HUES48 (cell line): ENCODE data around the gene BMP6.
"Not testable (repeated sequence)": the region's sequence is repeated elsewhere in the genome, so short reads cannot be mapped to it uniquely, and the experiment has no call there.

Experiments used
- H3K27ac ChIP-seq: one replicate; pipeline ENCODE4 v1.7.0; 2013; ENCODE audit warnings: low read depth, low read length, inconsistent platforms
- H3K27me3 ChIP-seq: 2 replicates; pipeline ENCODE4 v1.6.1; 2013; ENCODE audit warnings: mild to moderate bottlenecking, low read length; ENCODE audit not compliant: control insufficient read depth, insufficient read depth
- H3K36me3 ChIP-seq: 2 replicates; pipeline ENCODE4 v1.6.1; 2013; ENCODE audit warnings: low read length; ENCODE audit not compliant: control insufficient read depth, insufficient read depth
- H3K4me1 ChIP-seq: 2 replicates; pipeline ENCODE4 v1.6.1; 2013; ENCODE audit warnings: mild to moderate bottlenecking, low read length; ENCODE audit not compliant: control insufficient read depth, insufficient read depth
- H3K4me3 ChIP-seq: 2 replicates; pipeline ENCODE4 v1.5.1; 2013; ENCODE audit warnings: mild to moderate bottlenecking, low read depth, low read length
- H3K9ac ChIP-seq: 2 replicates; pipeline ENCODE4 v1.6.1; 2013; ENCODE audit warnings: mild to moderate bottlenecking, low read depth, low read length, moderate library complexity
- H3K9me3 ChIP-seq: 2 replicates; pipeline ENCODE4 v1.6.1; 2013; ENCODE audit warnings: low read length; ENCODE audit not compliant: control insufficient read depth, insufficient read depth

Gene BMP6

DNA sequence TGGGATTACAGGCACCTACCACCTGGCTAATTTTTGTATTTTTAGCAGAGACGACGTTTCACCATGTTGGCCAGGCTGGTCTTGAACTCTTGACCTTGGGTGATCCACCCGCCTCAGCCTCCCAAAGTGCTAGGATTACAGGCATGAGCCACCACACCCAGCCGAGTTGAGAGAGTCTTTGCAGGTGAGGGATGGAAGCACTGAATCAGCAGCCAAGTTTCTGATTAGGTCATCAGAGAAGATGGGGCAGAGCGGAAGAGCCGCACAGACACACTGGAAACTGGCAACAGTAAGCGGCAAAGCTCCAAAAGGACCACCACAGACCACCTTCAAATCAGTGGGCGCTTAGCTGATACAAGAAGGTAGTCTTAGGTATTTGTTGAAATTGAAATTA, 172.3 kb downstream of the BMP6 start:
- H3K36me3 ChIP-seq, result peaks cover 99% of the 10 kb centered on the region
- H3K9ac ChIP-seq, H3K4me3 ChIP-seq, H3K9me3 ChIP-seq, H3K27me3 ChIP-seq, H3K4me1 ChIP-seq, H3K27ac ChIP-seq: not testable (repeated sequence)

GRCh38 chr6:7899101-7899888, 173.4 kb downstream of the BMP6 start:
- no peaks in the 10 kb centered on the region for H3K9me3 ChIP-seq
- no peak overlapping the region for H3K27ac ChIP-seq
- peaks cover 99% of the 10 kb centered on the region for H3K36me3 ChIP-seq
- H3K9ac ChIP-seq, result no peak overlapping the region
- no peak overlapping the region for H3K4me3 ChIP-seq
- H3K4me1 ChIP-seq, result no peaks in the 10 kb centered on the region
- no peaks in the 10 kb centered on the region for H3K27me3 ChIP-seq

- H3K9me3 ChIP-seq, result no peaks in the 10 kb centered on the region
- H3K4me3 ChIP-seq, result no peak overlapping the region
- H3K9ac ChIP-seq, result no peak overlapping the region
- H3K36me3 ChIP-seq, result peaks cover 99% of the 10 kb centered on the region
- H3K27ac ChIP-seq, result no peak overlapping the region
- H3K27me3 ChIP-seq, result no peaks in the 10 kb centered on the region
- H3K4me1 ChIP-seq, result no peaks in the 10 kb centered on the region
These were observed 174.0 kb downstream of the BMP6 start for GRCh38 chr6:7899889-7900213.

- H3K4me3 ChIP-seq, result no peak overlapping the region
- no peak overlapping the region for H3K27ac ChIP-seq
- no peaks in the 10 kb centered on the region for H3K9me3 ChIP-seq
- H3K4me1 ChIP-seq, result no peaks in the 10 kb centered on the region
- no peaks in the 10 kb centered on the region for H3K27me3 ChIP-seq
- no peak overlapping the region for H3K9ac ChIP-seq
- H3K36me3 ChIP-seq, result peaks cover 95% of the 10 kb centered on the region
These were observed 174.7 kb downstream of the BMP6 start for GRCh38 chr6:7900621-7901020.

- Histone ChIP-seq H3K9me3 (no peaks in the 10 kb centered on the region), H3K27me3 (no peaks in the 10 kb centered on the region), H3K4me1 (no peaks in the 10 kb centered on the region), H3K36me3 (peaks cover 90% of the 10 kb centered on the region), H3K27ac (no peak overlapping the region), H3K4me3 (no peak overlapping the region), H3K9ac (no peak overlapping the region)
These were observed 175.2 kb downstream of the BMP6 start for GRCh38 chr6:7901056-7901455.

GRCh38 chr6:7901780-7902179, 175.9 kb downstream of the BMP6 start:
- H3K9me3 ChIP-seq, result no peaks in the 10 kb centered on the region
- H3K4me1 ChIP-seq, result no peaks in the 10 kb centered on the region
- no peak overlapping the region for H3K27ac ChIP-seq
- H3K4me3 ChIP-seq, result no peak overlapping the region
- no peak overlapping the region for H3K9ac ChIP-seq
- H3K27me3 ChIP-seq, result no peaks in the 10 kb centered on the region
- H3K36me3 ChIP-seq, result peaks cover 83% of the 10 kb centered on the region

DNA sequence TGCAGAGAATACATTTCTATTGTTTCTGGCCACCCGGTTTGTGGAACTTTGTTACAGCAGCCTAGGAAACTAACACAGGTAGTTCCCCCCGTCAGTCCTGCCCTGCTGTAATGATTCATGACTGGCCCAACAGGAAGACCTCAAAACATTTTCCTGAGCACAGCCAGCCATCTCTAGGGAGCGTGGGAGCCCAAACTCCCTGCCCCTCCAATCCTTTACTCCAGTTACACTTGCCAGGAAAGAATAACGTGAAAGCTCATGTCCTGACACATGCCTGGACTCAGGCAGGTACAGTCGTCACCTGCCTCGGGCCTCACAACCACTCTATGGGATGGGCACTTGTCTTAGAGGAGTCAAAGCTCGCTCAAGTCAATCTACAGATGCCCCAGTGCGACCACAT, 176.3 kb downstream of the BMP6 start:
- no peaks in the 10 kb centered on the region for H3K4me1 ChIP-seq

DNA sequence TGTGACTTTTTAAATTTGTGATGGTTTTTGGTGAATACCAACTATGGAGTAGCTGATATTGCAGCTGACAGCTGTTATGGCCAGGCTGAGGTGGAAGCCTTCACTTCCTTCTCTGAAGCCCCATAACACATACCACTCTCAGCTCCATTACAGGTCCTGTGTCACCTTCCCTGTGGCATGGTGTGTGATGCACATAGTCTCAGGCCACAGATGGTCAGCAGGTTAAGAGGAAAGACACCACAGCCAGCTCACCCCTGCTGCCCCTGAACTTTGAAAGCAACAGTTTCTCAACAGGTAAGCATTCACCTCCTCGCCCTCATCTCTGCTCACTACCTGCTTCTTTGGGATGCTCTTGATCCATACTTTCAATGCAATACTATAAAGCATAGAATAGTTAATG, 177.0 kb downstream of the BMP6 start:
- H3K4me1 ChIP-seq, result no peaks in the 10 kb centered on the region
- H3K36me3 ChIP-seq, result peaks cover 72% of the 10 kb centered on the region
- H3K4me3 ChIP-seq, result no peak overlapping the region
- H3K27me3 ChIP-seq, result no peaks in the 10 kb centered on the region
- no peaks in the 10 kb centered on the region for H3K9me3 ChIP-seq
- no peak overlapping the region for H3K27ac ChIP-seq
- no peak overlapping the region for H3K9ac ChIP-seq

More for the DNA sequence above, 176.3 kb downstream of the BMP6 start:
- H3K27ac ChIP-seq, result no peak overlapping the region
- no peaks in the 10 kb centered on the region for H3K27me3 ChIP-seq
- H3K36me3 ChIP-seq, result peaks cover 79% of the 10 kb centered on the region
- no peak overlapping the region for H3K4me3 ChIP-seq
- no peaks in the 10 kb centered on the region for H3K9me3 ChIP-seq
- H3K9ac ChIP-seq, result no peak overlapping the region

- no peak overlapping the region for H3K4me3 ChIP-seq
- H3K36me3 ChIP-seq, result peaks cover 64% of the 10 kb centered on the region
- H3K27ac ChIP-seq, result no peak overlapping the region
- peaks cover 2% of the 10 kb centered on the region; the same call in 1 of the 2 replicates for H3K4me1 ChIP-seq
- no peak overlapping the region for H3K9ac ChIP-seq
- H3K27me3 ChIP-seq, result no peaks in the 10 kb centered on the region
- H3K9me3 ChIP-seq, result no peaks in the 10 kb centered on the region
These were observed 177.8 kb downstream of the BMP6 start for GRCh38 chr6:7903673-7904072.

- H3K36me3 ChIP-seq, result peaks cover 54% of the 10 kb centered on the region
- H3K27ac ChIP-seq, result no peak overlapping the region
- no peaks in the 10 kb centered on the region for H3K27me3 ChIP-seq
- peaks cover 10% of the 10 kb centered on the region for H3K4me1 ChIP-seq
- H3K4me3 ChIP-seq, result no peak overlapping the region
- H3K9me3 ChIP-seq, result no peaks in the 10 kb centered on the region
- H3K9ac ChIP-seq, result no peak overlapping the region
These were observed 178.9 kb downstream of the BMP6 start for GRCh38 chr6:7904654-7905319.

- no peak overlapping the region for H3K4me3 ChIP-seq
- peaks cover 48% of the 10 kb centered on the region for H3K36me3 ChIP-seq
- H3K27ac ChIP-seq, result no peak overlapping the region
These were observed 179.5 kb downstream of the BMP6 start for GRCh38 chr6:7905416-7905815.

More at GRCh38 chr6:7905416-7905815, 179.5 kb downstream of the BMP6 start:
- Histone ChIP-seq H3K9me3 (no peaks in the 10 kb centered on the region), H3K4me1 (peaks cover 10% of the 10 kb centered on the region), H3K9ac (no peak overlapping the region), H3K27me3 (no peaks in the 10 kb centered on the region)
